Pancreas (tissue), 10 donors: Measurements from ENCODE around the gene SNAP47. TPM values are rescaled to one million over a fixed set of nuclear protein-coding genes. Genes with fewer than 3 reads are reported as not detected.

Experiments
- ATAC-seq, 4 donors: fragments of 200-7000 bp; cut with Tn5 transposase; one replicate each; pipeline versions ENCODE4 v1.8.0 to v1.9.1; 2020; ENCODE audit warnings: mild to moderate bottlenecking in 4 of 4, moderate library complexity in 4 of 4
- DNase-seq, 6 donors: peaks; one replicate each; pipeline ENCODE4 v3.0.0-alpha.2; 2020
- FAIRE-seq: peaks from 2 replicates; lab custom pipeline; 2012; peaks lifted over from hg19 to GRCh38; lab: Jason Lieb, UNC
- H3K27ac ChIP-seq, 4 donors: fragments of 200-600 bp; sonication (generic); 1 replicate in 3 of 4; 2 replicates in 1 of 4; pipeline versions ENCODE4 v1.5.0 to v1.8.0; 2020
- H3K27me3 ChIP-seq, 4 donors: fragments of 200-600 bp; one replicate each; pipeline ENCODE4 v1.8.0; 2021
- H3K36me3 ChIP-seq, 3 donors: fragments of 200-600 bp; sonication (generic) in 1 of 3; one replicate each; pipeline versions ENCODE4 v1.5.0 to v1.8.0; 2020 to 2021
- H3K4me1 ChIP-seq, 3 donors: fragments of 200-600 bp; one replicate each; pipeline ENCODE4 v1.8.0; 2021
- H3K4me3 ChIP-seq, 4 donors: fragments of 200-600 bp; sonication (generic) in 2 of 4; one replicate each; pipeline versions ENCODE4 v1.5.0 to v1.8.0; 2020 to 2021
- H3K9me3 ChIP-seq, 4 donors: fragments of 200-600 bp; one replicate each; pipeline ENCODE4 v1.8.0; 2021
- CTCF ChIP-seq, 4 donors: fragments of 200-600 bp; sonication (generic) in 3 of 4; IDR thresholded peaks; one replicate each; pipeline versions ENCODE4 v1.5.0 to v1.8.0; 2021; ENCODE audit warnings: antibody characterized with exemption in 4 of 4
- WGBS, 2 donors: extraction: QIAGEN DNeasy Blood & Tissue Kit; methylation state at CpG; one replicate each; pipeline ENCODE4 v1.1.7; 2013; 5-methylcytosine and 5-hydroxymethylcytosine counted together
- intact Hi-C, 3 donors: fragments of 100-400 bp; cut with DNase I; formaldehyde crosslinking; loops; one replicate each; pipeline versions ENCODE4 v1.11.1 to v1.14.2; 2022
- polyA plus RNA-seq, 2 donors: library from polyadenylated mRNA; stranded (reverse); fragments of 200-250 nt; gene quantifications; one replicate each; pipeline ENCODE4 v1.2.3, GENCODE V29; 2013
- total RNA-seq, 6 donors: library from RNA; stranded (reverse); fragmentation: NEBNext Ultra II Directional in 4 of 6; extraction: Animal tissue kit (Norgen Biotek cat#: 25700) in 4 of 6; gene quantifications; one replicate each; pipeline versions ENCODE4 v1.2.1 to v1.2.4, GENCODE V29; 2021 to 2023
- donor health status: healthy with polysubstance abuse.
- donor health status: DM: no; HTN: no; CAD: no; lungs with moderate emphysema.
- donor health status: DM: no; HTN: no; CAD: no.
- donor health status: control.
- donor health status: control.
- donor health status: Bipolar disorder and iron deficiency.
- donor health status: DM: yes; HTN: yes; CAD: no.
- donor health status: DM: no; HTN: no; CAD: no.
- donor health status: DM: no; HTN: no; CAD: no.
- donor health status: DM: yes; HTN: yes; CAD: no.

The SNAP47 gene
- total and polyA plus RNA-seq, 8 donors: 12.3 to 21.5 (median 14.7) TPM

GRCh38 chr1:227778401-227778947 is 43.2 kb downstream of the SNAP47 start:
- WGBS, 2 donors: 91 to 99% methylated on average over 8 of the region's 8 CpGs
- no peaks in the 10 kb centered on the region for H3K36me3 ChIP-seq
- no peak for TF ChIP-seq CTCF (IDR thresholded peaks at IDR 0.05)
- no peaks in the 10 kb centered on the region for H3K27me3 ChIP-seq
- H3K4me3 ChIP-seq: no peak overlapping the region
- DNase-seq: no peak
- no peaks in the 10 kb centered on the region for H3K9me3 ChIP-seq
- no peak for FAIRE-seq
- H3K27ac ChIP-seq: no peak overlapping the region
- H3K4me1 ChIP-seq: no peaks in the 10 kb centered on the region
- no peak for ATAC-seq
- intact Hi-C loops: no loop called here

- no peak for DNase-seq
- TF ChIP-seq CTCF (IDR thresholded peaks at IDR 0.05): no peak
- FAIRE-seq: no peak
- intact Hi-C loops: no loop called here
- Histone ChIP-seq H3K4me1 (no peaks in the 10 kb centered on the region), H3K27me3 (no peaks in the 10 kb centered on the region), H3K4me3 (no peak overlapping the region), H3K27ac (no peak overlapping the region), H3K9me3 (no peaks in the 10 kb centered on the region), H3K36me3 (no peaks in the 10 kb centered on the region)
- no peak for ATAC-seq
- WGBS, 2 donors: 92 to 94% methylated on average over 10 of the region's 10 CpGs
Observed at GRCh38 chr1:227779021-227779441, 43.8 kb downstream of the SNAP47 start.

GRCh38 chr1:227779685-227780084 is 44.5 kb downstream of the SNAP47 start:
- intact Hi-C loops: no loop called here
- H3K27ac ChIP-seq: no peak overlapping the region
- no peaks in the 10 kb centered on the region for H3K36me3 ChIP-seq

GRCh38 chr1:227780101-227781044 is 45.1 kb downstream of the SNAP47 start:
- FAIRE-seq (no peak), DNase-seq (peak in 1 of 6 donors; percentile 51), ATAC-seq (no peak)
- intact Hi-C loops: no loop called here
- Histone ChIP-seq H3K9me3 (no peaks in the 10 kb centered on the region), H3K27ac (no peak overlapping the region), H3K4me3 (no peak overlapping the region), H3K36me3 (no peaks in the 10 kb centered on the region), H3K4me1 (no peaks in the 10 kb centered on the region), H3K27me3 (no peaks in the 10 kb centered on the region)
- WGBS, 2 donors: 78 to 88% methylated on average over 23 of the region's 23 CpGs
- no peak for TF ChIP-seq CTCF (IDR thresholded peaks at IDR 0.05)

More at GRCh38 chr1:227779685-227780084, 44.5 kb downstream of the SNAP47 start:
- DNase-seq (no peak), FAIRE-seq (no peak), ATAC-seq (no peak)
- no peaks in the 10 kb centered on the region for H3K27me3 ChIP-seq
- TF ChIP-seq CTCF (IDR thresholded peaks at IDR 0.05): no peak
- 91% methylated on average over 7 of the region's 7 CpGs for WGBS, 2 donors
- no peaks in the 10 kb centered on the region for H3K4me1 ChIP-seq
- H3K9me3 ChIP-seq: no peaks in the 10 kb centered on the region
- no peak overlapping the region for H3K4me3 ChIP-seq
